Activated CD8-positive, alpha-beta memory T cell treated with anti-CD3 and anti-CD28 coated beads, Interleukin-2, amount 10 ng/mL, durations not matched to agents 7 days and 5 days (primary cell): Measurements from ENCODE around the gene DNAH8. TPM values are rescaled to one million over a fixed set of nuclear protein-coding genes. Genes with fewer than 3 reads are reported as not detected.
A peak's percentile ranks its signal among the peaks of the same experiment; 100 is the strongest.

Experiments used
- ATAC-seq: fragments of 150-1000 bp; cut with Tn5 transposase; one replicate; pipeline ENCODE4 v1.10.0; 2021; ENCODE audit warnings: moderate library complexity
- CTCF ChIA-PET: fragments of 350-600 bp; sonication (Branson Sonifier 250); formaldehyde crosslinking; loops from one replicate; lab custom pipeline; 2021; ENCODE audit warnings: antibody characterized with exemption; lab: Charles Lee
- DNase-seq: peaks from one replicate; pipeline ENCODE4 v3.0.0-alpha.2; 2020
- H3K27ac Mint-ChIP-seq: one replicate; pipeline ENCODE4 v1.8.0; 2021; ENCODE audit warnings: mild to moderate bottlenecking, mixed read lengths
- H3K27me3 Mint-ChIP-seq: one replicate; pipeline ENCODE4 v1.8.0; 2021; ENCODE audit warnings: mixed read lengths
- H3K36me3 Mint-ChIP-seq: one replicate; pipeline ENCODE4 v1.8.0; 2021; ENCODE audit warnings: mild to moderate bottlenecking, mixed read lengths
- H3K4me1 Mint-ChIP-seq: one replicate; pipeline ENCODE4 v1.8.0; 2021; ENCODE audit warnings: mixed read lengths
- H3K4me3 Mint-ChIP-seq: one replicate; pipeline ENCODE4 v1.8.0; 2021; ENCODE audit warnings: mild to moderate bottlenecking, moderate library complexity, mixed read lengths
- H3K9me3 Mint-ChIP-seq: one replicate; pipeline ENCODE4 v1.8.0; 2022; ENCODE audit warnings: low read depth, mixed read lengths
- total RNA-seq, 2 experiments: library from RNA; stranded (reverse); gene quantifications; one replicate each; pipeline ENCODE4 v1.2.3, GENCODE V29; 2021

The DNAH8 gene
- total RNA-seq, 2 experiments from 2014 or later, result 0.12 to 0.15 TPM

- H3K27me3 Mint-ChIP-seq, result peaks cover 3% of the 10 kb centered on the region
- CTCF ChIA-PET, result no interaction called here
- H3K36me3 Mint-ChIP-seq, result peaks cover 2% of the 10 kb centered on the region
- H3K4me3 Mint-ChIP-seq, result no peak overlapping the region
- H3K27ac Mint-ChIP-seq, result no peak overlapping the region
- no peak for DNase-seq
- no peak for ATAC-seq
- peaks cover 34% of the 10 kb centered on the region for H3K4me1 Mint-ChIP-seq
- H3K9me3 Mint-ChIP-seq, result no peaks in the 10 kb centered on the region
These were observed 13.1 kb downstream of the DNAH8 start for GRCh38 chr6:38728203-38728602.

GRCh38 chr6:38730140-38730862 lies 15.2 kb downstream of the DNAH8 start:
- Mint-ChIP-seq H3K4me1 (peaks cover 24% of the 10 kb centered on the region), H3K27ac (no peak overlapping the region), H3K27me3 (peaks cover 12% of the 10 kb centered on the region), H3K9me3 (no peaks in the 10 kb centered on the region), H3K36me3 (peaks cover 2% of the 10 kb centered on the region), H3K4me3 (no peak overlapping the region)
- ATAC-seq (no peak), DNase-seq (no peak)
- CTCF ChIA-PET, result interaction anchor here (0.8 to 1.1 kb wide), 2 partner anchors 9 to 39 kb away, joined by 3 read pairs; no protein-coding TSS in a partner anchor

- Mint-ChIP-seq H3K4me3 (no peak overlapping the region), H3K27me3 (peaks cover 56% of the 10 kb centered on the region)
These were observed 21.8 kb downstream of the DNAH8 start for GRCh38 chr6:38736951-38737350.

GRCh38 chr6:38738261-38738660 lies 23.1 kb downstream of the DNAH8 start:
- Mint-ChIP-seq H3K27me3 (peaks cover 58% of the 10 kb centered on the region), H3K36me3 (no peaks in the 10 kb centered on the region)

More at GRCh38 chr6:38736951-38737350, 21.8 kb downstream of the DNAH8 start:
- H3K36me3 Mint-ChIP-seq, result no peaks in the 10 kb centered on the region
- no peak for DNase-seq
- no peaks in the 10 kb centered on the region for H3K4me1 Mint-ChIP-seq
- no peak for ATAC-seq
- CTCF ChIA-PET, result no interaction called here
- H3K27ac Mint-ChIP-seq, result no peak overlapping the region
- H3K9me3 Mint-ChIP-seq, result peaks cover 2% of the 10 kb centered on the region

GRCh38 chr6:38739532-38739931 lies 24.4 kb downstream of the DNAH8 start:
- DNase-seq (no peak), ATAC-seq (no peak)
- CTCF ChIA-PET, result interaction anchor here (0.7 kb wide), 1 partner anchor 10 kb away, joined by 3 read pairs; no protein-coding TSS in a partner anchor
- H3K27me3 Mint-ChIP-seq, result peaks cover 63% of the 10 kb centered on the region
- H3K9me3 Mint-ChIP-seq, result peaks cover 2% of the 10 kb centered on the region
- no peaks in the 10 kb centered on the region for H3K4me1 Mint-ChIP-seq
- H3K36me3 Mint-ChIP-seq, result no peaks in the 10 kb centered on the region
- H3K27ac Mint-ChIP-seq, result no peak overlapping the region
- H3K4me3 Mint-ChIP-seq, result no peak overlapping the region

More at GRCh38 chr6:38738261-38738660, 23.1 kb downstream of the DNAH8 start:
- ATAC-seq (no peak), DNase-seq (no peak)
- H3K4me1 Mint-ChIP-seq, result no peaks in the 10 kb centered on the region
- peaks cover 2% of the 10 kb centered on the region for H3K9me3 Mint-ChIP-seq
- H3K27ac Mint-ChIP-seq, result no peak overlapping the region
- no peak overlapping the region for H3K4me3 Mint-ChIP-seq
- CTCF ChIA-PET, result no interaction called here

- no peaks in the 10 kb centered on the region for H3K9me3 Mint-ChIP-seq
- no peak overlapping the region for H3K27ac Mint-ChIP-seq
- ATAC-seq (no peak), DNase-seq (no peak)
- CTCF ChIA-PET, result no interaction called here
- H3K4me1 Mint-ChIP-seq, result peaks cover 6% of the 10 kb centered on the region
- H3K4me3 Mint-ChIP-seq, result no peak overlapping the region
- peaks cover 2% of the 10 kb centered on the region for H3K36me3 Mint-ChIP-seq
- H3K27me3 Mint-ChIP-seq, result peaks cover 21% of the 10 kb centered on the region
These were observed 34.4 kb downstream of the DNAH8 start for GRCh38 chr6:38749473-38749872.

GRCh38 chr6:38750968-38751615 lies 36.0 kb downstream of the DNAH8 start:
- Mint-ChIP-seq H3K4me3 (no peak overlapping the region), H3K9me3 (no peaks in the 10 kb centered on the region), H3K4me1 (peaks cover 6% of the 10 kb centered on the region), H3K27me3 (peaks cover 8% of the 10 kb centered on the region), H3K36me3 (peaks cover 2% of the 10 kb centered on the region), H3K27ac (no peak overlapping the region)
- DNase-seq (no peak), ATAC-seq (no peak)
- CTCF ChIA-PET, result no interaction called here

- CTCF ChIA-PET, result interaction anchor here (0.9 kb wide), 1 partner anchor 13 kb away, joined by 3 read pairs; no protein-coding TSS in a partner anchor
- ATAC-seq (no peak), DNase-seq (no peak)
- Mint-ChIP-seq H3K27ac (no peak overlapping the region), H3K4me1 (peaks cover 6% of the 10 kb centered on the region), H3K27me3 (no peaks in the 10 kb centered on the region), H3K4me3 (no peak overlapping the region), H3K9me3 (no peaks in the 10 kb centered on the region), H3K36me3 (peaks cover 2% of the 10 kb centered on the region)
These were observed 38.6 kb downstream of the DNAH8 start for GRCh38 chr6:38753707-38754106.

GRCh38 chr6:38755207-38755606 lies 40.1 kb downstream of the DNAH8 start:
- H3K36me3 Mint-ChIP-seq, result peaks cover 2% of the 10 kb centered on the region
- H3K4me3 Mint-ChIP-seq, result no peak overlapping the region
- H3K9me3 Mint-ChIP-seq, result no peaks in the 10 kb centered on the region
- no peak overlapping the region for H3K27ac Mint-ChIP-seq
- ATAC-seq (no peak), DNase-seq (no peak)
- no peaks in the 10 kb centered on the region for H3K4me1 Mint-ChIP-seq
- H3K27me3 Mint-ChIP-seq, result no peaks in the 10 kb centered on the region
- CTCF ChIA-PET, result no interaction called here

- H3K27me3 Mint-ChIP-seq, result no peaks in the 10 kb centered on the region
- CTCF ChIA-PET, result no interaction called here
- H3K4me3 Mint-ChIP-seq, result no peak overlapping the region
- peaks cover 2% of the 10 kb centered on the region for H3K36me3 Mint-ChIP-seq
- peaks cover 6% of the 10 kb centered on the region for H3K4me1 Mint-ChIP-seq
- H3K27ac Mint-ChIP-seq, result no peak overlapping the region
- no peak for ATAC-seq
- no peaks in the 10 kb centered on the region for H3K9me3 Mint-ChIP-seq
- no peak for DNase-seq
These were observed 40.8 kb downstream of the DNAH8 start for GRCh38 chr6:38755874-38756273.

- Mint-ChIP-seq H3K4me1 (peaks cover 6% of the 10 kb centered on the region), H3K36me3 (no peaks in the 10 kb centered on the region), H3K27me3 (peaks cover 6% of the 10 kb centered on the region), H3K4me3 (no peak overlapping the region), H3K9me3 (no peaks in the 10 kb centered on the region), H3K27ac (no peak overlapping the region)
- DNase-seq (no peak), ATAC-seq (no peak)
- CTCF ChIA-PET, result interaction anchor here (1.0 to 1.4 kb wide), 2 partner anchors 14 to 15 kb away, joined by 3 to 4 read pairs; no protein-coding TSS in a partner anchor
These were observed 45.0 kb downstream of the DNAH8 start for GRCh38 chr6:38760097-38760496.

- Mint-ChIP-seq H3K4me3 (no peak overlapping the region), H3K9me3 (no peaks in the 10 kb centered on the region), H3K36me3 (no peaks in the 10 kb centered on the region), H3K27me3 (peaks cover 6% of the 10 kb centered on the region), H3K4me1 (peaks cover 13% of the 10 kb centered on the region), H3K27ac (no peak overlapping the region)
- DNase-seq (no peak), ATAC-seq (no peak)
- CTCF ChIA-PET, result no interaction called here
These were observed 47.7 kb downstream of the DNAH8 start for GRCh38 chr6:38762848-38763247.

- H3K36me3 Mint-ChIP-seq, result peaks cover 4% of the 10 kb centered on the region
- H3K4me1 Mint-ChIP-seq, result peaks cover 15% of the 10 kb centered on the region
- ATAC-seq (no peak), DNase-seq (no peak)
- H3K27me3 Mint-ChIP-seq, result peaks cover 4% of the 10 kb centered on the region
- no peak overlapping the region for H3K27ac Mint-ChIP-seq
- CTCF ChIA-PET, result no interaction called here
- H3K9me3 Mint-ChIP-seq, result no peaks in the 10 kb centered on the region
- no peak overlapping the region for H3K4me3 Mint-ChIP-seq
These were observed 52.4 kb downstream of the DNAH8 start for GRCh38 chr6:38767560-38767959.

GRCh38 chr6:38773338-38773737 lies 58.2 kb downstream of the DNAH8 start:
- Mint-ChIP-seq H3K27me3 (peaks cover 8% of the 10 kb centered on the region), H3K27ac (no peak overlapping the region), H3K4me1 (peaks cover 8% of the 10 kb centered on the region), H3K9me3 (no peaks in the 10 kb centered on the region), H3K4me3 (no peak overlapping the region), H3K36me3 (peaks cover 4% of the 10 kb centered on the region)
- ATAC-seq (peak; percentile 47), DNase-seq (peak; percentile 53)
- CTCF ChIA-PET, result interaction anchor here (0.7 to 1.7 kb wide), 8 partner anchors 9 to 113 kb away, joined by 3 to 7 read pairs (median 4); no protein-coding TSS in a partner anchor
